WTC11 (cell line): ENCODE data around the gene RPS10. TPM values are rescaled to one million over a fixed set of nuclear protein-coding genes. Genes with fewer than 3 reads are reported as not detected.

Experiments used
- ATAC-seq: fragments of 200-7000 bp; cut with Tn5 transposase; 2 replicates; pipeline ENCODE4 v1.10.0; 2021; ENCODE audit warnings: mild to moderate bottlenecking, moderate library complexity
- CTCF ChIA-PET: fragments of 300-600 bp; sonication (Branson Sonifier 250); formaldehyde crosslinking; loops from one replicate; lab custom pipeline; 2021; ENCODE audit warnings: antibody characterized with exemption; lab: Charles Lee
- POLR2A ChIA-PET: fragments of 350-600 bp; sonication (Branson Sonifier 250); formaldehyde crosslinking; loops from one replicate; lab custom pipeline; 2021; ENCODE audit warnings: antibody characterized with exemption; lab: Charles Lee
- DNase-seq: peaks from one replicate; pipeline ENCODE4 v3.0.0; 2021; ENCODE audit warnings: low spot score
- H3K27ac Mint-ChIP-seq: 2 replicates; pipeline ENCODE4 v1.8.0; 2021; ENCODE audit warnings: mixed read lengths
- H3K27me3 Mint-ChIP-seq: 2 replicates; pipeline ENCODE4 v1.8.0; 2021; ENCODE audit warnings: low read depth, mild to moderate bottlenecking, moderate library complexity, mixed read lengths
- H3K36me3 Mint-ChIP-seq: 2 replicates; pipeline ENCODE4 v1.8.0; 2021; ENCODE audit warnings: mixed read lengths
- H3K4me1 Mint-ChIP-seq: 2 replicates; pipeline ENCODE4 v1.8.0; 2022; ENCODE audit warnings: mixed read lengths
- H3K4me3 Mint-ChIP-seq: 2 replicates; pipeline ENCODE4 v1.8.0; 2021; ENCODE audit warnings: mild to moderate bottlenecking, moderate library complexity, mixed read lengths
- H3K9me3 Mint-ChIP-seq: 2 replicates; pipeline ENCODE4 v1.8.0; 2021; ENCODE audit warnings: mixed read lengths
- CREM ChIP-seq: sonication (generic); formaldehyde crosslinking; IDR thresholded peaks from 2 replicates; pipeline ENCODE4 v1.8.1; 2022; ENCODE audit warnings: mild to moderate bottlenecking, missing genetic modification reagents, moderate library complexity
- CTCF ChIP-seq: fragments of 200-600 bp; IDR thresholded peaks from 2 replicates; pipeline ENCODE4 v1.8.0; 2022; ENCODE audit warnings: antibody characterized with exemption
- E2F4 ChIP-seq: sonication (generic); formaldehyde crosslinking; IDR thresholded peaks from 2 replicates; pipeline ENCODE4 v1.8.1; 2022; ENCODE audit warnings: low read depth, mild to moderate bottlenecking, moderate library complexity, missing genetic modification reagents, borderline replicate concordance
- HMGXB4 ChIP-seq: sonication (generic); formaldehyde crosslinking; IDR thresholded peaks from 2 replicates; pipeline ENCODE4 v1.8.1; 2023; ENCODE audit warnings: mild to moderate bottlenecking, moderate library complexity, missing genetic modification reagents
- IRF1 ChIP-seq: sonication (generic); formaldehyde crosslinking; IDR thresholded peaks from 2 replicates; pipeline ENCODE4 v1.8.0; 2023; ENCODE audit warnings: missing genetic modification reagents
- IRF2 ChIP-seq: sonication (generic); formaldehyde crosslinking; IDR thresholded peaks from 2 replicates; pipeline ENCODE4 v1.8.0; 2022; ENCODE audit warnings: low read depth, missing genetic modification reagents, borderline replicate concordance
- JUN ChIP-seq: sonication (generic); formaldehyde crosslinking; IDR thresholded peaks from 2 replicates; pipeline ENCODE4 v1.8.0; 2023; ENCODE audit warnings: mild to moderate bottlenecking, missing genetic modification reagents
- NFATC4 ChIP-seq: fragments of 250-450 bp; sonication (Bioruptor Pico); IDR thresholded peaks from 2 replicates; pipeline ENCODE4 v1.9.0; 2021; ENCODE audit warnings: mild to moderate bottlenecking
- NFE2L1 ChIP-seq: sonication (generic); formaldehyde crosslinking; IDR thresholded peaks from 2 replicates; pipeline ENCODE4 v1.8.1; 2023; ENCODE audit warnings: missing genetic modification reagents
- NFYB ChIP-seq: sonication (generic); formaldehyde crosslinking; conservative IDR thresholded peaks from 2 replicates; pipeline ENCODE4 v1.8.0; 2022; ENCODE audit warnings: low read depth, missing genetic modification reagents
- NR2C2 ChIP-seq: sonication (generic); formaldehyde crosslinking; IDR thresholded peaks from 2 replicates; pipeline ENCODE4 v1.8.0; 2022; ENCODE audit warnings: mild to moderate bottlenecking, missing genetic modification reagents
- PREB ChIP-seq: sonication (generic); formaldehyde crosslinking; IDR thresholded peaks from 2 replicates; pipeline ENCODE4 v1.8.1; 2022; ENCODE audit warnings: mild to moderate bottlenecking, missing genetic modification reagents, moderate library complexity, borderline replicate concordance
- SOX15 ChIP-seq: fragments of 250-450 bp; sonication (Bioruptor Pico); IDR thresholded peaks from 2 replicates; pipeline ENCODE4 v1.9.0; 2021; ENCODE audit warnings: mild to moderate bottlenecking
- SP1 ChIP-seq: sonication (generic); formaldehyde crosslinking; conservative IDR thresholded peaks from 2 replicates; pipeline ENCODE4 v1.8.1; 2022; ENCODE audit warnings: missing genetic modification reagents
- STAT6 ChIP-seq: sonication (generic); formaldehyde crosslinking; conservative IDR thresholded peaks from 2 replicates; pipeline ENCODE4 v1.8.1; 2023; ENCODE audit warnings: mild to moderate bottlenecking, low read depth, missing genetic modification reagents, moderate library complexity
- TEAD4 ChIP-seq: sonication (generic); formaldehyde crosslinking; IDR thresholded peaks from 2 replicates; pipeline ENCODE4 v1.8.0; 2022; ENCODE audit warnings: mild to moderate bottlenecking, missing genetic modification reagents
- USF2 ChIP-seq: sonication (generic); formaldehyde crosslinking; IDR thresholded peaks from 2 replicates; pipeline ENCODE4 v1.8.1; 2023; ENCODE audit warnings: mild to moderate bottlenecking, missing genetic modification reagents, moderate library complexity
- ZNF219 ChIP-seq: sonication (generic); formaldehyde crosslinking; IDR thresholded peaks from 2 replicates; pipeline ENCODE4 v1.8.0; 2023; ENCODE audit warnings: missing genetic modification reagents, mild to moderate bottlenecking, borderline replicate concordance
- ZNF232 ChIP-seq: sonication (generic); formaldehyde crosslinking; IDR thresholded peaks from 2 replicates; pipeline ENCODE4 v1.8.0; 2022; ENCODE audit warnings: mild to moderate bottlenecking, missing genetic modification reagents
- total RNA-seq: library from RNA; stranded (reverse); gene quantifications from 3 replicates; pipeline ENCODE4 v1.2.3, GENCODE V29; 2021

The RPS10 gene
- total RNA-seq, 1 experiment from 2014 or later, result 2,184 TPM

GRCh38 chr6:34468378-34468892 lies 42.6 kb upstream of the RPS10 start:
- peaks cover 14% of the 10 kb centered on the region for H3K4me1 Mint-ChIP-seq
- H3K27ac Mint-ChIP-seq, result no peak overlapping the region
- no peaks in the 10 kb centered on the region for H3K9me3 Mint-ChIP-seq
- ChIA-PET POLR2A (no interaction called here), CTCF (interaction anchor here (1.7 to 4.3 kb wide), 3 partner anchors 9 to 141 kb away, joined by 3 to 25 read pairs (median 8); no protein-coding TSS in a partner anchor)
- DNase-seq (no peak), ATAC-seq (no peak)
- peaks cover 9% of the 10 kb centered on the region for H3K27me3 Mint-ChIP-seq
- no peaks in the 10 kb centered on the region for H3K36me3 Mint-ChIP-seq
- TF ChIP-seq NR2C2 (CRISPR knock-in tag) (no peak), JUN (CRISPR knock-in tag) (no peak)
- no peak overlapping the region for H3K4me3 Mint-ChIP-seq

- CTCF ChIA-PET, result interaction anchor here (1.3 to 4.3 kb wide), 5 partner anchors 9 to 290 kb away, joined by 3 to 25 read pairs (median 4); no protein-coding TSS in a partner anchor
These were observed 40.6 kb upstream of the RPS10 start for GRCh38 chr6:34466242-34467185.

More at GRCh38 chr6:34466242-34467185, 40.6 kb upstream of the RPS10 start:
- Mint-ChIP-seq H3K4me1 (peaks cover 19% of the 10 kb centered on the region), H3K9me3 (no peaks in the 10 kb centered on the region), H3K36me3 (no peaks in the 10 kb centered on the region), H3K27ac (no peak overlapping the region), H3K4me3 (peak overlapping the region; percentile 77), H3K27me3 (peaks cover 9% of the 10 kb centered on the region)
- TF ChIP-seq NFYB (CRISPR knock-in tag), result no peak
- TF ChIP-seq HMGXB4 (CRISPR knock-in tag), result no peak
- no peak for TF ChIP-seq ZNF232
- TF ChIP-seq NR2C2 (CRISPR knock-in tag), result no peak
- TF ChIP-seq USF2, result no peak
- TF ChIP-seq IRF1 (CRISPR knock-in tag), result no peak
- TF ChIP-seq STAT6, result no peak
- TF ChIP-seq SOX15 (CRISPR knock-in tag), result no peak
- no peak for TF ChIP-seq SP1 (CRISPR knock-in tag)
- no peak for TF ChIP-seq CTCF
- TF ChIP-seq IRF2 (CRISPR knock-in tag), result no peak
- no peak for TF ChIP-seq PREB (CRISPR knock-in tag)
- no peak for TF ChIP-seq CREM (CRISPR knock-in tag)
- TF ChIP-seq TEAD4 (CRISPR knock-in tag), result no peak
- TF ChIP-seq NFATC4, result no peak
- no peak for TF ChIP-seq E2F4
- no peak for TF ChIP-seq ZNF219 (CRISPR knock-in tag)
- TF ChIP-seq NFE2L1 (CRISPR knock-in tag), result no peak
- ATAC-seq (peak; percentile 2), DNase-seq (no peak)
- POLR2A ChIA-PET, result interaction anchor here (0.6 to 1.0 kb wide), 3 partner anchors 166 to 464 kb away, joined by 3 read pairs; no protein-coding TSS in a partner anchor
